Hematopoietic multipotent progenitor cell treated with erythropoietin and hydrocortisone succinate and interleukin-3 and kit ligand, for 4 days (in vitro differentiated cells): Measurements from ENCODE around the gene PRSS8.

Experiments
- DNase-seq: peaks from one replicate; pipeline ENCODE4 v3.0.0-alpha.2; 2015

The PRSS8 gene

DNA sequence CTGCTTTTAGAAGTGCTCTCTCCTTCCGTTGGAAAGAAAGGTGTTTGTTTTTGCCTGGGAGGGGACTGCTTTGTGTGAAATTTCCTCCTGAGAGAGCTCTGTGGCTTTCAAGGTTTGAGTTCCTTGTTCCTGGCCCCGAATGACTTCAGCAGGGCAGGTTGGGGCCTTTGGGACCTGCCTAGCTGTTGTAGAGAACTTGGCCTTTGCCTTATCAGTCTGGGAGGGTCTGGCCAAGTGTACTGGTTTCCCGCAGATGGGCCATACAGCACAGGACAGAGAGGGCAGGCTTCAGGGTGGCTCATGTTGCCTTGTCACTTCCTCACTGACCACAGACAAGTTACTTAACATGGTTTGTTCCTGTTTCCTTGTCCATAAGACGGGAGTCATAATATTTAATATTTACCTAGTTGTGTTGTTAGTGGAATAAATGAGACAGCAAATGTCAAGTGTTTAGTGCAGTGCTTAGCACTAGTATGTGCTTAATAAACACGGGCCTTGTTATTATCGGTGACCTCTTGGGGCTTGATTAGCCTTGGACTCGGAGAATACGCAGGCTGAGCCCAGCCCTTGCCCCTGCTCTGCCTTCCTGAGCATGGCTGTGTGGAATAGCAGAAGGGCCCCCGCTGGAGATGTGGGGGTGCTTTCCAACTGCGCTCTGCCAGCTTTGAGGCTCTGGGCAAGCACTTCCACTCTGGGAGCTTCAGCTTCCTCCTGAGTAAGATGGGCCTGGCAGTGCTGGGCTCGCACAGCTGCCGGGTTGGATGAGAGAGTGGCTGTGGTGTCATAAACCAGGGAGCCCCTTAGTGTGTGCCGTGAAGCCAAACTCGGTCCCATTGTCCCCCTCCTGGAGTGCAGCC is 6.6 kb downstream of the PRSS8 start:
- DNase-seq = peak; percentile 98

- DNase-seq = no peak
Observed at GRCh38 chr16:31127182-31127581, 8.3 kb downstream of the PRSS8 start.

DNA sequence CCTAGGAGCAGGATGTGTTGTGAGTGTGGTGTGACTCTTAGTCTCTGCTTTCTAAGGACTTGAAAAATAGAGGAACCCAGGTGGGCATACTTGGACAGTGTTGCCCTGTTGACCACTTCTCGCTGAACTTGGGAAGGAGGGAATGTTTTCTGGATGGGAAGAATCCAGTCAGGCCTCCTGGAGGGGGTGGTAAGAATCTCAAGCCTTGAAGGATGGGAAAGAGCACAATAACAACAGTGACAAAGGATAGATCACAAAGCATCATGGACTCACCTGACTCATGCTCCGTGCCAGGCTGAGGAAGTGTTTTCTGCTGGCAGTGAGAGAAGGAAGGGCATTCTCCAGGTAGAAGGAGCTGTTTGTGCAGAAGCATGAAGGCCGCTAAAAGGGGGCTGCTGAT is 9.7 kb downstream of the PRSS8 start:
- DNase-seq = no peak

DNA sequence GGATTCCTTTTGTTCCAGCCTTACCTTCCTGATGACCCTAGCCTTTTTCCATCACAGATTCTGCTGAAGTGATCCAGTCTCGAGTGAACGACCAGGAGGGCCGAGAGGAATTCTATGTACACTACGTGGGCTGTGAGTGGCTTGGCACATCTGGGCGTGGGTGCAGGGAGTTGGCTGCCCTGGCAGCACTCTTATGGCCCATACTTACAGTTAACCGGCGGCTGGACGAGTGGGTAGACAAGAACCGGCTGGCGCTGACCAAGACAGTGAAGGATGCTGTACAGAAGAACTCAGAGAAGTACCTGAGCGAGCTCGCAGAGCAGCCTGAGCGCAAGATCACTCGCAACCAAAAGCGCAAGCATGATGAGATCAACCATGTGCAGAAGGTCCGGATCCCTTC is 15.4 kb downstream of the PRSS8 start:
- no peak for DNase-seq

- no peak for DNase-seq
Observed at GRCh38 chr16:31118223-31119155, 17.0 kb downstream of the PRSS8 start.

- DNase-seq = peak; percentile 100
Observed at GRCh38 chr16:31117384-31118222, 17.9 kb downstream of the PRSS8 start, which contains the start of gene KAT8. TSS of gene KAT8 (plus strand) at chr16:31117664. CDS start at chr16:31117682, 18 bp downstream.

DNA sequence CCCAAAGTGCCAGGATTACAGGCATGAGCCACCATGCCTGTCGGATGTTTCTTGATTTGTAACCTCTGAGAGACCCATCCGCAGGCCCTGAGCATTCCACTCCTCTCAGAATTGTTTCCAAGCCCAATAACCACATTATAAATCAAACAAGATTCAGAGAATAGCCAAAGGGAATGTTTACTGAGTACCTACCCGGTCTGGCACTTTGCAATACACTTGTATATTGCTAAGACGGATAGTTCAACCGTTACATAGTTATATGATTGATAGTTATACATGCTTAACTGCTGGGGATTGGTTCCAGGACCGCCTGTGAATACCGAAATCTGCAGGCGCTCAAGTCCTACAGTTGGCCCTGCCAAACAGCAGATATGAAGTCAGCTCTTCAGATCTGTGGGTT is 21.1 kb downstream of the PRSS8 start:
- DNase-seq = no peak

DNA sequence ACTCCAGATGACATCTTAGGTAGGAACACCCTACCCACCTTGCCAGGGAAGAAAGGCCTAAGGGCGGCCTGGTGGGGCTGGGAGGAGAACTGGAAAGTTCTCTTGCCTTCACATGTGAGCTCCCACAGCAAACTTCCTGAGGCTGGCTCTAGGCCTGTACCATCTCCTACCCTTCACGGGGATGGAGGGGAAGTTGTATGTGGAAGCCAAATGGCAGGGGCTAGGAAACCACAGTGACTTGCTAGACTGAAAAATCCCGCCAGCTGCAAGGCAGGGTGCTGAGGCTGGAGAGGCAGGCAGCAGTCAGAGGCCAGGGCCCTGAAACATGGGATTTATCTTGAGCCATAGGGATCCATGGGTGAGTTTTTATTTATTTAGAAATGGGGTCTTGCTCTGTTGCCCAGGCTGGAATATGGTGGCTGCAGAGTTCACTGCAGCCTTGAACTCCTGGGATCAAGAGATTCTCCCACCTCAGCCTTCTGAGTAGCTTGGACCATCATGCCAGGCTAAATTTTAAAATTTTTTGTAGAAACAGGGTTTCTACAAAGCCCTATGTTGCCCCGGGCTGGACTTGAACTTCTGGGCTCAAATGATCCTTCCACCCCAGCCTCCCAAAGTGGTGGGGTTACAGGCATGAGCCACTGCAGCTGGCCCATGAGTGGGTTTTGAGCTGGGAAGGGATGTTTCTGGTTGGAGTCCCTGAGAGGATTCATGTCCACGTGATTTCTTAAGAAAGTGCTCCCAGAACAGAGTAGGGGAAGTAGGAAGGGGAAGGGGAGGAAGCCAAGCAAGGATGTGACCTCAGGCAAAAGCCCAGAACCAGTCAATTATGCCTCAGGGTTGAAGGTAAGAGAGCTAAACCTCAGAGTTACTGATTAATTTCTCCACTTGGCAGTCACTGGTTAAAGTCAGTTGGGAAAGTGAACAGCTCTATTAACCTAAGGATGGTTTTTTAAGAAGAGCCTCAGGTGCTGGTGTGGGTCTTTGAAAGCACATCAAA is 22.1 kb downstream of the PRSS8 start:
- DNase-seq = peak; percentile 83

- no peak for DNase-seq
Observed at GRCh38 chr16:31112711-31113110, 22.8 kb downstream of the PRSS8 start.

GRCh38 chr16:31111881-31112466 is 23.6 kb downstream of the PRSS8 start:
- DNase-seq = no peak

GRCh38 chr16:31110106-31111034 is 25.2 kb downstream of the PRSS8 start:
- no peak for DNase-seq

GRCh38 chr16:31109622-31110021 is 25.9 kb downstream of the PRSS8 start:
- DNase-seq = no peak

DNA sequence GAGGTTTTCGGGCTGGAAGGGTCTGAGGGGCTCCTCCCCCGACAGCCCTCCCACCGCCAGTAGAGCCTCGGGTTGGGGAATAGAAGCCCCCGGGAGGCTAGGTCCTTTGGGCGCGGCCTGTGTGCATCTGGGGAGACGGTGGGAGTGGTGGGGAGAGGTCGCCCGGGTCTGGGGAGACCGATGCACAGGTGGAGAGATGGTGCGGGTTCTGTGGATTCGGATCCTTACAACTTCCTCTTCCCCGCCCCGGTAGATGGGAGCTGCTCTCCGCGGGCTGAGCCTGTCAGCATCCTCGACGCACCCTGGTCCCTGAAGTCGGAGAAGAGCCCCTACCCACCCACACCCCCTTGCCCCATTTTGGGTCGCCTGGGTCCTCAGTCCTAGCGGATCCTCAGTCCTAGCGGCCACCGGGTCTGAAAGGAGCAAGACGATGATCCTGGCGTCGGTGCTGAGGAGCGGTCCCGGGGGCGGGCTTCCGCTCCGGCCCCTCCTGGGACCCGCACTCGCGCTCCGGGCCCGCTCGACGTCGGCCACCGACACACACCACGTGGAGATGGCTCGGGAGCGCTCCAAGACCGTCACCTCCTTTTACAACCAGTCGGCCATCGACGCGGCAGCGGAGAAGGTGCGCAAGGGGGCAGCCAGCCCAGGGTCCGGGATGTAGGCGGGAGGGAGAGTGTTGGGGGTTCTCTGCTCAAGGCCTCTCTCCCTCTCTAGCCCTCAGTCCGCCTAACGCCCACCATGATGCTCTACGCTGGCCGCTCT is 26.6 kb downstream of the PRSS8 start:
- DNase-seq = peak; percentile 31

GRCh38 chr16:31108035-31108793 is 27.3 kb downstream of the PRSS8 start, which contains the start of gene BCKDK:
TSS of gene BCKDK (plus strand) at chr16:31108386. CDS start at chr16:31109224, 838 bp downstream.
- DNase-seq = peak; percentile 90

DNA sequence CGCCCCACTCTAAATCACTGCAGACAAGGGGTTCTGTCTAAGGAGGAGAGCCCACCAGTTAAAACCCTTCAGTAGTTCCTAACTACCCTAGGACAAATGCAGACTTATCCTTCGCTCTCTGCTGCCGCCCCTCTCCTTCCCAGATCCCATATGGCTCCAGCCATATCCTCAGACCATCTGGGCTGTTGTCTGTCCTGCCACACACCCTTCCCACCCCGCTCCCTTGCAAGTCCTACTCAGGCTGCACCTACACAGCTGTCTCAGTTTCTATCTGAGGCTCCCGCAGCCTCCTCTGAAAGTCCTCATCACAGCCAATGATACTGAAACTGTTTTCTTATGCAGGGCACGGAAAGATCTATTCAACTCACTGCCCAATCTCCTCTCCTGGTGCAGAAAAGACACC is 28.1 kb downstream of the PRSS8 start:
- no peak for DNase-seq

DNA sequence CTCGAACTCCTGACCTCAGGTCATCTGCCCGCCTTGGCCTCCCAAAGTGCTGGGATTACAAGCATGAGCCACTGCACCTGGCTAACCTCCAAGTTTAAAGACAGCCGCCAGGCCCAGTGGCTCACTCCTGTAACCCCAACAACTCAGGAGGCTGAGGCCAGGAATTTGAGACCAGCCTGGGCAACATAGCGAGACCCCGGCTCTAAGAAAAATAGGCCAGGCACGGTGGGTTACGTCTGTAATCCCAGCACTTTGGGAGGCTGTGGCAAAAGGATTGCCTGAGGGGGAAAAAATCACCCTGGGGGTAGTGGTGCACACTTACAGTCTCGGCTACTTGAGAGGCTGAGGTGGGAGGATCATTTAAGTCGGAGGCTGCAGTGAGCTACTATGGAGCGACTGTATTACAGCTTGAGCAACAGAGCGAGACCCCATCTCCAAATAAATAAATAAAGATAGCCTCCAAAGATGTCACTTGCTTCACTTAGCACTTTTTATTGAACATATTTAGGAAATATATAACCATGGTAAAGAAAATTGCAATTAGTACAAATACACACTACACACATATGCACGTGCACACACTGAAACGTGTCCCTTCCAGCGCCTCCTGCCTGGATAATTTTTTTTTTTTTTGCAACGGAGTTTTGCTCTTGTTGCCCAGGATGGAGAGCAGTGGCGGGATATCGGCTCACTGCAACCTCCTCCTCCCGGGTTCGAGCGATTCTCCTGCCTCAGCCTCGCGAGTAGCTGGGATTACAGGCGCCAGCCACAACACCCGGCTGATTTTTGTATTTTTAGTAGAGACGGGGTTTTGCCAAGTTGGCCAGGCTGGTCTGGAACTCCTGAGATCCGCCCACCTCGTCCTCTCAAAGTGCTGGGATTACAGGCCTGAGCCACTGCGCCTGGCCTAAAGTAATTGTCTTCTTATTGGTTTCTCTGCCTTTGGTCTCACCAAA is 28.7 kb downstream of the PRSS8 start:
- DNase-seq = no peak

- peak; percentile 95 for DNase-seq
Observed at GRCh38 chr16:31105677-31106213, 29.8 kb downstream of the PRSS8 start.
